HCEC 1CT (cell line): ENCODE results near the gene NACC2.
"Not testable (repeated sequence)": the region's sequence is repeated elsewhere in the genome, so short reads cannot be mapped to it uniquely, and the experiment has no call there.

Experiments used
- DNase-seq: peaks from one replicate; pipeline ENCODE4 v3.0.0-alpha.2; 2017

NACC2 gene

DNA sequence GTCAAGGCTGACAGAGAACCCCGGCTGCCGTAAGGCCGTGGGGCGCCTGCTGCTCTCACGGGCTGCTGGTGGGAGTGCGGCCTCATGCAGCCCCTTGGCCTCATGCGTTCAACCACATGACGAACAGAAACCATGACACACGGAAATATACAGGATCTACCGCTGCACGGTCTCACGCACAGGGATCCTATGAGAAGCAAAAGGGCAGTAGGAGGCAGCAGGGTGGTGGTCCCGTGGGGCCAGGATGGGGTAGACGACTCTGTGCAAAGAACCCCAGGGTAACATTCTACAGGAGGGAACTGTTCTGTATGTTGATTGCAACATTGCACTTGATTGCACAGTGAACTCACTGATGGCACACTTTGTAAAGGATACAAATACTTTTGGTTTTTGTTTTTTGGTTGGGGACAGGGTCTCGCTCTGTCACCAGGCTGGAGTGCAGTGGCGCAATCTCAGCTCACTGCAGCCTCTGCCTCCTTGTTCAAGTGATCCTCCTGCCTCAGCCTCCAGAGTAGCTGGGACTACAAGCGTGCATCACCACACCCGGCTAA lies 51.6 kb downstream of the NACC2 start:
- no peak for DNase-seq

DNA sequence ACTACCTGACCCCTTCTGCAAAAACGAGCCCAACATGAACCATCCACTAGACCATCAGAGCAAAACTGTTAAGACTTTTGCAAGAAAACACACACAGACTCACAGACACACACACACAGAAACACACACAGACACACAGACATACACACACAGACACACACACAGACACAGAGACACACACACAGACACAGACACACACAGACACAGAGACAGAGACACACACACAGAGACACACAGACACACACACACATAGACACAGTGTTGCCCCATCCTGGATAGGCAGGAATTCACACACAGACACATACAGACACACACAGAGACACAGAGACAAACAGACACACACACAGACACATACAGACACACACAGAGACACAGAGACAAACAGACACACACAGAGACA lies 52.5 kb downstream of the NACC2 start:
- DNase-seq: no peak

- not testable (repeated sequence) for DNase-seq
Measured at GRCh38 chr9:136040848-136041247, 54.2 kb downstream of the NACC2 start.

DNA sequence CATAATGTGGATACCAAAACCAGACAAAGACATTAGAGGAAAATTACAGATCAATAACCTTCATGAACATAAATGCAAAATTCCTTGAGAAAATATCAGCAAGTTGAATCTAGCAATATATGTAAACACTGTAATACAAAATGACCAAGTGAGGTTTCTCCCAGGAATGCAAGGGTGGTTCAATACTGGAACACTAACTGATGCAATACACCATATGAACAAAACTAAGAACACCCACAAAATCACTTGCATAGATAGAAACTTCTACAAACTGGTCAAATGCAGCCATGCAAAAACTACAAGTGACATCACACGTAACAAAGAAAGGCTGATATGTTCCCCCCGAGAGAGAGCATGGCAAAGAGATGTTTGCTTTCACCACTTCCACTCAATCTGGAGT lies 55.6 kb downstream of the NACC2 start:
- no peak for DNase-seq

DNA sequence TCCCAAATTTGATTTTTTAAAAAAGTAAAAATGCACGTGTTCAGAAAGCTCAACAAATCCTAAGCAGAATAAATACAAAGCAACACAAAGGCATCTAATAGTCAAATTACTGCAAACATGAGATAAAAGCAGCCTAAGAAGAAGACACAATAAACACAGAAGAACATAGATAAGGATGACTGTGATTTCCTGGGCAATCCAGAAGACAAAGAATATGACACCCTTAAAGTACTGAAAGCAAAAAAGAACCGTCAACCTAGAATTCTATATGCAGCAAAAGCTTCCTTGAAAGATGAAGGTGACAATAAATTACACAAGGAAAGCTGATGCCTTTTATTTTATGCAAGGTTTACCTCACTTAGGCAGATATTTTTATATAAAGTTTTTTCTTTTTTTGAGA lies 58.2 kb downstream of the NACC2 start:
- no peak for DNase-seq

GRCh38 chr9:136036050-136036449 lies 59.0 kb downstream of the NACC2 start:
- no peak for DNase-seq

DNA sequence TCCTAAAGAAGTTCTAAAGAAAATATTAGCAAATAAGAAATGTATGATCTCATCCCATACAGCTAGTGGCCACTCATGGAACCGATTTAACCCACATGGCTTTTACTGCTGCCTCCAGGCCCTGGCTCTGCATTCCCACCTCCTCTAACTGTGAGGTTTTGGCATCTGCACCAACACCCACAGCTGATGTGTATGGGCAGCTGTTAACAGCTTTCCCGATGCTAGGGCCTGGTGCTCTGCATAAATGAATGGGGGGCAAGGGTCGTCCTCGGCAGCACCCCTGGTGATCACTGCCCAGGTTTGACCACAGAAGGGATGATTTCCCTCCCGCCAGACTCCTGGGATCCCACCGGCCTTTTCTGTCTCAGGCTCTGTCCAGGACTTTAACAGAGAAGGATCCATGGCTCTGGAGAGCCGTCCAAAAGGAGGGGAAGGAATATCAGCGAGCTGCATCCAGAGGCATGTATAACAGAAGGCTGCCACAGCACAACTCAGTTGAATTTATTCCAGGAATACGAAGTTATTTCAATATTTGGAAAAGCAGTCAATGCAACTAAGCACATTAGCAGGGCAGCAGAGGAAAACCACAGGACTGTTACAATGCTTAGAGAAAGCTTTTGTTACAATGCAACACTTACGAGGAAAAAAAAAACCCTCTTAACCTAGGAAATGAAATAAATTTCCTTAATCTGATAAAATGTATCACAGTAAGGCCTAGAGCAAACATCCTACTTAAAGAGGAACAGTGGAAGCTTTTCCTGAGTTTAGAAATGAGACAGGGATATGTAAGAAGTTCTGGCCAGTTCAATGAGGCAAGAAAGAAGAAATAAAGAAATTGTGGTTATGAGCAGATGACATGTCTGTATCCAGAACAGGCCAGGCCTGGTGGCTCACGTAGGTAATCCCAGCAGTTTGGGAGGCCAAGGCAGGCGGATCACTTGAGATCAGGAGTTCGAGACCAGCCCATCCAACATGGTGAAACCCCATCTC lies 63.1 kb downstream of the NACC2 start:
- DNase-seq: no peak

DNA sequence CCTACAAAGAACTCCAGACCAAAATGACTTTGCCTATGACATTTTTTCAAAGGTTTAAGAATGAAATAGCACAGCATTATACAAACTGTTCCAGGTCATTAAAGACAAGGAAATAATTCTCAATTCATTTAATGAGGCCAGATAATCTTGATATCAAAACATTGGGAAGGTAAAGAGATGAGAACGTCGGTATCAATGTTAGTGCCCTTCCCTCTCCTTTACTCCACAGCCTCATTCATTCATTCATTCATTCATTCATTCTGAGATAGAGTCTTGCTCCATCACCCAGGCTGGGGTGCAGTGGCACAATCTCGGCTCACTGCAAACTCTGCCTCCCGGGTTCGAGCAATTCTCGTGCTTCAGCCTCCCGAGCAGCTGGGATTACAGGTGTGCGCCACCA lies 64.0 kb downstream of the NACC2 start:
- DNase-seq: no peak

DNA sequence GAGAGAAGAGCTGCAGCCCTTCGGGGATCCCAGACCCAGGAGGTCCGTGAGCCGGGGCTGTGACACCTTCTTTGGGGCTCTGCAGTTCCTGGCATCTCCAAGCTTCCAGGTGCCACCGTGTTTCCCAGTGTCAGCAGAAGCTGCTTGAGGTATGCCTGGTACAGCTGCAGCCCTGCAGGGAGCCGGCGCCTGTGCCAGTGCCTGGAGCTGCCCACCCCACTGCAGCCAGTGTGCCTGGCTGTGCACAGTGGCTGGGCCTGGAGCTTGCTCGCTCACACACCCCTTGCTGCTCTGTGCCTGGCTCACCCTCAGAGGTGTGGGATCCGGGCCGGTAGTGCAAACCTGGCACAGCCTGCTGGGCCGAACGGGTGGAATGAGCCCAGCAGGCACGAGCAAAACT lies 65.5 kb downstream of the NACC2 start:
- DNase-seq: no peak

DNA sequence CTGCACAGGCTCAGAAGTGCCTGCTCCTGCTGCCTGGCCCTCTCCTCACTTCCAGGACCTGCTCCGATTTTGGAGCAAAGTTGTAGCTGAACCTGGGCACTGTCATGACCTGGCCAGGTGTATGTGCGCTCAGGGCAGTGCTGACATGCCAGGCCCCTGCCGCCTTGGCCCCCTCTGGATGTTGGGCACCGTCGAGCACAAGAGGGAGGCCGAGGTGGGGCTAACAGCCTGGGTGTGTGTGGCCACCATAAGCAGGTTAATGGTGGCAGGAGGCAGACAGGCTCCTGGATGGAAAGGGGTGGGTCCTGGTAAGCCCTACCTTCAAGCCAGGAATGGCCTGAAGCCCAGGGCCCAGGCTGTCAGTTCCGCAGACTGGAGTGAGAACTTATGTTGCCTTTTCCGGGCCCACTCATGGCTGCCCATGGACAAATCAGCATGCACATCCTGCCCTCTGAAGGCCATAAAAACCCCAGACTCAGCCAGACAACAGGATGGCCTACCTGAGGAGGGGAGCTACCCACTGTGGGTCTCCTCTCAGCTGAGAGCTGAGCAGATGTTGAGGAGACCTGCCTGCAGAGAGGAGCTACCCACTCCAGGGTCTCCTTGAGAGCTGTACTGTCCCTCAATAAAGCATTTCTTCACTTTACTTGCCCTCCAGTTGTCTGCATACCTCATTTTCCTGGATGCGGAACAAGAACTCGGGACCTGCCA lies 66.2 kb downstream of the NACC2 start:
- DNase-seq: no peak

- not testable (repeated sequence) for DNase-seq
Measured at GRCh38 chr9:136026943-136027289, 68.2 kb downstream of the NACC2 start.

DNA sequence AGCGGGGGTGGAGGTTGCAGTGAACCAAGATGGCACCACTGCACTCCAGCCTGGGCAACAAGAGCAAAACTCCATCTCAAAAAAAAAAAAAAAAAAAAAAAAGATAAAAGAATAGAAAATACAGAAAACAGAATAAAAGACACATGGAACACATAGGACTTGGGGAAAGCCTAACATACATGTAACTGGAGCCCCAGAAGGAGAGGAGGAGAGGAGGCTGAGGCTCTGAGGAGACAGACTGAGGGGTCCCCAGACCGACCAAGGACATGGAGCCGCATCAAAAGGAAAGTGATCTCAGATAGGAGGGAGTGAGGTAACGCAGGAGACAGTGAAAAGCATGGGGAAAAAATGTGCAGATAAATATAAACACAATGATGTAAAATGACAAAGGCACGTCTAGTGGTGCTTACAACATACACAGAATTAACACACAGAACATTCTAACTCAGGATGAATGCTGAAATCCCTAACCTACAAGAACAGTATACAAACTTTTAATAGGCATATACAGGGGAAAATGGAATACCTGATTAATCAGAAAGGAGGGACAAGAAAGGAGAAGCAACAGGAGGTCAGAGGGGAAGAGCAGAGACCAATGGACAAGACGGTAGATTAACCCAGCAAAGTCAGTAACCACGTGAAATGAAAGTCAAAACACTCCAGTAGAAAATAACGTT lies 68.7 kb downstream of the NACC2 start:
- no peak for DNase-seq

GRCh38 chr9:136025481-136025880 lies 69.6 kb downstream of the NACC2 start:
- DNase-seq: no peak

DNA sequence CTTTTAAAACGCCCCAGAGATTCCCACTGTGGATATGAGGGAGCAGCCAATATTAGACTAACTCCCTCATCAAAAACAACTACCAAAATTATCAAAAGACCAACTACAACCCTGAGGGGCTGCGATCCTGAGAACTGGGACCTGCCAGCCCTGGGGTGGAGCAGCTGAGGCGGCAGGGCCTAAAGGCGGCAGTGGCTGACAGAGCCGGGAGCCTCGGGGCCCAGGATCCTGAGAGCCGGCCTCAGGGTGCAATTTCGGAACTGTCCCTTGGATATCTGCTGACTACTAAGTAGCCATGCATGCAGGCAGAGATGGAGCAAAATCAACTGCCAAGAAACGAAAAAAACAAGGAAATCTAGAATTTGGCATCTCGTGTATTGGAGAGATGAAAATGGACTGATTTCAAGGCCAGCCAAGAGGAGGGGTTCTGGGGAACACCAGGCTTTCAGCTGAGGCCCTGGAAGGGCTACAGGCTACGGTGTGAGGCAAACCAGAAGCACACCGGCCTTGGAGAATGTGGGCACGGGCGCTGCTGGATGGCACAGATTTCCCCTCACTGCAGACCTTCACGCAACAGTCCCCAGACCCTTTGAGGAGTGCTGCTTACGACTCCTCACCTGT lies 70.3 kb downstream of the NACC2 start:
- no peak for DNase-seq

DNA sequence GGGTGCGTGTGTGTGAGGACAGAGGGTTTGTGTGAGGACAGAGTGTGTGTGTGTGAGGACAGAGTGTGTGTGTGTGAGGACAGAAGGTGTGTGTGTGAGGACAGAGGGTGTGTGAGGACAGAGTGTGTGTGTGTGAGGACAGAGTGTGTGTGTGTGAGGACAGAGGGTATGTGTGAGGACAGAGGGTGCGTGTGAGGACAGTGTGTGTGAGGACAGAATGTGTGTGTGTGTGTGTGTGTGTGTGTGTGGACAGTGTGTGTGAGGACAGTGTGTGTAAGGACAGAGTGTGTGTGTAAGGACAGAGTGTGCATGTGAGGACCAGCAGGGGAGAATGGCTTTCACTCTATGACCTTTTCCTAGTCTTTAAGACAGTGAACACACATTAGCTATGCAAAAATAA lies 70.8 kb downstream of the NACC2 start:
- no peak for DNase-seq

DNA sequence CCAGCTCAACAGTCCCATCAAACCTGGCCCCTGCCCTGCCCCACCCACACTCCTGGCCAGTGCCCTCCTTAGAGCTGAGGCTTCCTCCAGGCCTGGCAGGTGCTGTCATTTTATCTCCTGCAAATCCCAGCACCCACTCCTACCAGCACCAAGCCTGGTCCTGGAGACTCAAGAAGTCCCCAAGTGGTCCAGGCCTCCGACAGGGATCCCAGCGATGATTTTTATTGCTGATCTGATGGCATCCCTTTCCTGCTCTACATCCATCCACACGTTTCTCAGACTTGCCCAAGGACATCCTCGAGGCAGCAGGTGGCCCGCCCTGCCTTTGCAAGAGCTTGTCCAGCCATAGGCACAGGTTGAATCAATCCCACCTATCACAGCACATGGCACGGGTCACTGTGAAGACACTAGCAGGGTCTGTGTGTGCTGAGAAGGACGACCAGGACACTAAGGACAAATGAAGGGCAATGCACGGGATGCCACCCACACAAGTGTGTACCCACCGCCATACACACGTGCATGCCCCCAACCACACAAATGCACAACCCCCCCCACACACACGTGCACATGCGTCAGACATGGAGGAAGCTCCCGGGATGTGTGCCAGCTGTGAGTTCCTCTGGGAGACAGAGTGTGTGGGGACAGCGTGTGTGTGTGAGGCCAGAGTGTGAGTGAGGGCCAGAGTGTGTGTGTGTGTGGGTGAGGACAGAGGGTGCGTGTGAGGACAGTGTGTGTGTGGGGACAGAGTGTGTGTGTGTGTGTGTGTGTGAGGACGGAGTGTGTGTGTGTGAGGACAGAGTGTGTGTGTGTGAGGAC lies 71.5 kb downstream of the NACC2 start:
- peak; percentile 50 for DNase-seq

DNA sequence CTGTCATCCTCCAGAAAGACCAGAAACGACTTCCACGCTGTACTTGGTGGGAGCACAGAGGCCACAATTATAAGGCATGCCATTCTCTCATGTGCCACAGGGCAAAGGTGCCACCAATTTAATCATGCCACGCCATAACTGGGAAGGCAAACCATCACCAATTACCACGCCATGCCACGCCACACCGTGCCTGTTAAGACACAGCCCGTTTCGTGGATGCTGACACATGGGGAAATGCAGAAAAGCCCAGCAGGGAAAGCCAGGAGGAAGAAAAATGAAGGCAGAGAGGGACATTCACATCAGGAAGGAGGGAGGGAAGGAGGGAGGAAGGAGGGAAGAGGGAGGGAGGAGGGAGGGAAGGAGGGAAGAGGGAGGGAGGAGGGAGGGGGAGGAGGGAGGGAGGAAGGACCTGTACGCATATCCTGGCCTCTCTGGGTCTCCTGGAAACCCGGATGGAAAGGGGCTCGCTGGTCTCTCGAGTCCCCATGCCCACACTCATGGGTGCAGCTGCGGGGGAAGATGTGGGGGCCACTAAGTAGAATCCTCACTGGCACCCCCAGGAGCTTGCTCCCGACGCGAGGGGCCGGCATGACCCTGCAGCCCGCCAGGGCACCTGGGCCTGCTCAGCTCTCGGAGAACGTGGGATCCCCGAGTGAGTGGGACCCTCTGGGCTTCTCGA lies 72.2 kb downstream of the NACC2 start:
- no peak for DNase-seq

DNA sequence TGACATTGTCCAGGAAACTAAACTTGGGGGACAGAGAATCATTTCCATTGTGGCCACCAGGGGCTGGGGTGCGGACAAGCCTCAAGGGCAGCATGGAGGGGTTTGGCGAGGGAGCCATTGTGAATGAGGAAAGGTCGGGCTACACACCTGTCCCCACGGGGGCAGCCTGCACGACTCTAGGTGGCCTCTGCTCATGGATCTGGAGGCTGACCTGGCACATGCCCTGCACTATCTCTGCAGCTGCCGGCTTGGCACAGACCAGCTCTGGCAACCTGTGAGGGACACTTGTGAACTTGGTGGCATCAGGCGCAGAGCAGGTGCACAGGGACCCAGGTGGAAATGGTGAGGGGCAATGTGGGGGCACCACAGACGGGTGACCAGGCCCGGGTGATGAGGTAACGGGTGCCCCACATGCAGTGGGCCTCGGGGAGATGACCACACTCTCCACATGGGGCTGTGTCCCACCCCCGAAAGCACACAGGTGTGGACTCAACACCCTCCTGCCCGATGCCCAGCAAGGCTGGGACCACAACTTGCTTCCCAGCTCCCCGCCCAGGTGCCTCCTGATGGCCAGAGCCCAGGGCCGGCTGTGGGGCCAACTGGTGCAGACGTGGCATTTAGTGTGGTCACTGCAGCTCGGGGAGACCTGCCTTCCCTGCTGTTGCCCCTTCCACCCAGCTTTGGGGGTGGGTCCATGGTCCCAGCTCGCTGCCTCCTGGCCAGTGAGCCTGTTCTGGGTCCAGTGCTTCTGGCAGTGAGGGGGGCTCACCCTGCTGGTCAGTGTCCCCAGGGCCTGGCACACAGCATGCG lies 73.0 kb downstream of the NACC2 start:
- DNase-seq: no peak

DNA sequence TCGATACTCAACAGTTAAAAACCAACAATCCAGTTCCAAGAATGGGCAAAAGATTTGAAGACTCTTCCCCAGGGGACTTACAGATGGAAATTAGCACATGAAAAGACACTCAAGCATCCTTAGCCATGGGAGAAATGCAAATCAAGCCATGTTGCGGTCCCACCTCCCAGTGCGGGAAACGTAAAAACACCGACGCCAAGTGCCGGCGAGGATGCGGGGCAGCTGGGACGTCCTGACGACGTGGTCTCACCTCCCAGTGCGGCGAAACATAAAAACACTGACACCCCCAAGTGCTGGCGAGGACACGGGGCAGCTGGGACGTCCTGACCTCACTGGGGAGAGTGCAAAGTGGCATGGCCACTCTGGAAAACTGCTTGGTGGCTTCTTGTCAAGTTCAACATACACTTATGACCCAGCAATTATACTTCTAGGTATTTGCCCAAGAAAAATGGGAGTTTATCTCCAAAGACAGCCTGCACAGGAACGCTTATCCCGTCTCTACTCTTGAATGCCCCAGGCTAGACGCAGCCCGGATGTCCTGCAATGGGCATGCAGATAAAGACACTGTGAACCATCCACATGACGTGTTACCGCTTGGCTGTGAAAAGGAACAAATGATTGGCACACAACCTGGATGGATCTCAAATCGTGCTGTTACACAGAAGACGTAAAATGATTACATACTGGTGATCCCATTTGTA lies 73.8 kb downstream of the NACC2 start:
- DNase-seq: no peak

DNA sequence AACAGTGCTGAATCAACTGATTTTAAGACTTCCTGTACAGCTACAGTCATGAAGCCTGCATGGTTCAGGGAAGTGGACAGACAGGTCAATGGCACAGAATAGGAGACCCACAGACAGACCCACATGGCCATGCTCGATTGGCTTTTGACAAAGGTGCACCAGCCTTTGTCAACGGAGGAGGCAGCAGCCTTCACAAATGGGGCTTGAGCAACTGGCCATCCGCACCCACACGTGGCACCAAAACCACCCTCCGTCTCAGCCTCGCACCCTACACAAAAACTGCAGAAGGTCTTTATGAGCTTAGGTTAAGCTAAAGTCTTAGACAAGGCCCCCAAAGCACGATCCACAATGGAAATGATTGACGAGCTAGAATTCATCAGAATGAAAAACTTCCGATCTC lies 74.4 kb downstream of the NACC2 start:
- DNase-seq: no peak
